Measurements from ENCODE around the gene FOXP1. TPM values are rescaled to one million over a fixed set of nuclear protein-coding genes. Genes with fewer than 3 reads are reported as not detected.

FOXP1 gene
- total and polyA plus RNA-seq, 2 of the 8 experiments (the other 6 are each of a cell fraction or from before 2014, with no cell fraction given), result 13.9 to 25.4 TPM

GRCh38 chr3:71228156-71228866 is 355.2 kb downstream of the FOXP1 start:
- Histone ChIP-seq H3K27me3 (replicated peaks in 1 of 4; ENCODE audit: control insufficient read depth in 3 of 4, extremely low read depth in 1 of 4, insufficient read depth in 3 of 4, low read length in 3 of 4) (no peaks in the 10 kb centered on the region), H4K5ac (ENCODE audit: insufficient read length, low read depth, low read length) (no peak overlapping the region), H3K4me2 (ENCODE audit: insufficient read depth in 1 of 2, low read depth in 2 of 2, low read length in 2 of 2) (no peak overlapping the region), H3K4me3 (ENCODE audit: extremely low read depth in 1 of 4, insufficient read depth in 2 of 4, low read depth in 3 of 4, low read length in 4 of 4) (no peak overlapping the region), H2BK12ac (ENCODE audit: low read depth, low read length) (no peak overlapping the region), H3K4ac (replicated peaks; ENCODE audit: insufficient read length, low read depth, low read length) (no peak overlapping the region), H3K27ac (ENCODE audit: low read depth, low read length) (no peak overlapping the region), H3K9me3 (ENCODE audit: insufficient read depth in 2 of 2, low read depth in 1 of 2, low read length in 1 of 2) (no peaks in the 10 kb centered on the region), H3K79me1 (ENCODE audit: low read depth, low read length) (peaks cover 5% of the 10 kb centered on the region), H4K91ac (replicated peaks; ENCODE audit: insufficient read length, low read length) (no peak overlapping the region), H3K23me2 (ENCODE audit: low read depth, low read length) (no peaks in the 10 kb centered on the region), H3K36me3 (ENCODE audit: control insufficient read depth in 2 of 4, insufficient read depth in 4 of 4, low read length in 3 of 4) (no peaks in the 10 kb centered on the region), H4K8ac (ENCODE audit: extremely low read depth, insufficient read depth, low read length) (no peak overlapping the region), H2BK20ac (ENCODE audit: low read length) (no peak overlapping the region), H3K4me1 (replicated peaks in 1 of 4; ENCODE audit: control insufficient read depth in 3 of 4, insufficient read depth in 4 of 4, low read length in 3 of 4) (peaks cover 2 to 11% (median 7%) of the 10 kb centered on the region in 4 experiments; a peak in 5 of 7 replicates), H3K9ac (replicated peaks in 1 of 4; ENCODE audit: extremely low read depth in 1 of 4, low read depth in 3 of 4, low read length in 3 of 4) (peak overlapping the region in 1 of 4 experiments; percentile 44; a peak in 1 of 7 replicates), H2BK120ac (replicated peaks; ENCODE audit: low read depth, low read length) (no peak overlapping the region), H3K18ac (ENCODE audit: extremely low read depth, low read length) (no peak overlapping the region), H3K23ac (ENCODE audit: insufficient read length) (no peak overlapping the region), H2AK5ac (ENCODE audit: low read depth, low read length) (no peak overlapping the region), H2AFZ (ENCODE audit: low read length) (no peak overlapping the region), H2BK15ac (ENCODE audit: low read length) (no peak overlapping the region), H3K56ac (replicated peaks; ENCODE audit: insufficient read length, low read depth, low read length) (no peak overlapping the region), H4K20me1 (replicated peaks in 1 of 2; ENCODE audit: control insufficient read depth in 1 of 2, insufficient read depth in 2 of 2, low read length in 2 of 2) (peaks cover 0 to 2% of the 10 kb centered on the region in 2 experiments), H3K14ac (ENCODE audit: insufficient read length) (no peak overlapping the region), H2BK5ac (ENCODE audit: low read depth, low read length) (no peak overlapping the region), H3K79me2 (ENCODE audit: control insufficient read depth in 1 of 2, insufficient read depth in 2 of 2, low read length in 2 of 2) (peaks cover 0 to 19% of the 10 kb centered on the region in 2 experiments; a peak in 2 of 4 replicates)
- POLR2A ChIA-PET (ENCODE audit: partially characterized antibody), result no interaction called here
- no peak for FAIRE-seq
- WGBS, 2 experiments (ENCODE audit: extremely low coverage in 1 of 2, insufficient coverage in 1 of 2, insufficient read length in 1 of 2, insufficient replicate concordance in 2 of 2, low coverage in 1 of 2, low lambda C conversion rate in 2 of 2, missing lambda C conversion rate in 1 of 2), result 86% methylated on average over 9 of the region's 9 CpGs; no CpG with 5 or more reads in 1 of the 2 experiments
- no peak for DNase-seq (ENCODE audit: low read depth in 1 of 2, low spot score in 2 of 2)
- CTCF ChIA-PET (ENCODE audit: partially characterized antibody), result interaction anchor here (1.3 to 1.5 kb wide), 4 partner anchors 9 to 169 kb away, joined by 4 to 6 read pairs (median 6); no protein-coding TSS in a partner anchor
- TF ChIP-seq RAD21 (IDR thresholded peaks at IDR 0.05 in 1 of 2, conservative IDR thresholded peaks at IDR 0.05 in 1 of 2; ENCODE audit: low read depth in 2 of 2, low read length in 2 of 2) (no peak), HDAC6 (IDR thresholded peaks at IDR 0.05; ENCODE audit: low read depth, low read length) (no peak), CHD2 (IDR thresholded peaks at IDR 0.05; ENCODE audit: low read length) (no peak), MAFK (IDR thresholded peaks at IDR 0.05; ENCODE audit: low read depth, low read length) (no peak), ASH2L (IDR thresholded peaks at IDR 0.05; ENCODE audit: low read length) (no peak), JUN (IDR thresholded peaks at IDR 0.05; ENCODE audit: low read depth, low read length) (no peak), RXRA (IDR thresholded peaks at IDR 0.05; ENCODE audit: insufficient read depth, low read depth, low read length) (no peak), TAF1 (IDR thresholded peaks at IDR 0.05; ENCODE audit: low read depth, low read length) (no peak), GABPA (IDR thresholded peaks at IDR 0.05; ENCODE audit: borderline replicate concordance, insufficient read depth, low read length) (no peak), HDAC2 (IDR thresholded peaks at IDR 0.05; ENCODE audit: borderline replicate concordance in 1 of 2, low read depth in 2 of 2, low read length in 2 of 2) (no peak), PHF8 (conservative IDR thresholded peaks at IDR 0.05; ENCODE audit: low read depth, low read length) (no peak), RFX5 (IDR thresholded peaks at IDR 0.05; ENCODE audit: borderline replicate concordance, low read depth, low read length) (no peak)

All from H1 (cell line).